ENCODE results near the gene SH3BGRL3. TPM values are rescaled to one million over a fixed set of nuclear protein-coding genes. Genes with fewer than 3 reads are reported as not detected.
A peak's percentile ranks its signal among the peaks of the same experiment; 100 is the strongest.

The SH3BGRL3 gene
- total RNA-seq, 4 donors from 2014 or later, result 10.3 to 16.9 (median 13.1) TPM

GRCh38 chr1:26282401-26282918 lies 2.6 kb downstream of the SH3BGRL3 start:
- no peak overlapping the region for H3K4me3 ChIP-seq
- peaks cover 0 to 16% of the 10 kb centered on the region in 2 donors for H3K36me3 ChIP-seq
- in situ Hi-C loops (cut with MboI; ENCODE audit: low sequenced_read_pairs in 4 of 4) (no loop called here), intact Hi-C loops (cut with DNase I; ENCODE audit: low total_unique reads) (no loop called here)
- no peak for TF ChIP-seq POLR2A (IDR thresholded peaks at IDR 0.05)
- TF ChIP-seq, protein P1, sequence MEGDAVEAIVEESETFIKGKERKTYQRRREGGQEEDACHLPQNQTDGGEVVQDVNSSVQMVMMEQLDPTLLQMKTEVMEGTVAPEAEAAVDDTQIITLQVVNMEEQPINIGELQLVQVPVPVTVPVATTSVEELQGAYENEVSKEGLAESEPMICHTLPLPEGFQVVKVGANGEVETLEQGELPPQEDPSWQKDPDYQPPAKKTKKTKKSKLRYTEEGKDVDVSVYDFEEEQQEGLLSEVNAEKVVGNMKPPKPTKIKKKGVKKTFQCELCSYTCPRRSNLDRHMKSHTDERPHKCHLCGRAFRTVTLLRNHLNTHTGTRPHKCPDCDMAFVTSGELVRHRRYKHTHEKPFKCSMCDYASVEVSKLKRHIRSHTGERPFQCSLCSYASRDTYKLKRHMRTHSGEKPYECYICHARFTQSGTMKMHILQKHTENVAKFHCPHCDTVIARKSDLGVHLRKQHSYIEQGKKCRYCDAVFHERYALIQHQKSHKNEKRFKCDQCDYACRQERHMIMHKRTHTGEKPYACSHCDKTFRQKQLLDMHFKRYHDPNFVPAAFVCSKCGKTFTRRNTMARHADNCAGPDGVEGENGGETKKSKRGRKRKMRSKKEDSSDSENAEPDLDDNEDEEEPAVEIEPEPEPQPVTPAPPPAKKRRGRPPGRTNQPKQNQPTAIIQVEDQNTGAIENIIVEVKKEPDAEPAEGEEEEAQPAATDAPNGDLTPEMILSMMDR (IDR thresholded peaks at IDR 0.05 in 4 of 5, conservative IDR thresholded peaks at IDR 0.05 in 1 of 5), result no peak
- peaks cover 51 to 66% of the 10 kb centered on the region in 2 donors for H3K4me1 ChIP-seq
- no peak for ATAC-seq
- no peak for DNase-seq
- no peaks in the 10 kb centered on the region for H3K9me3 ChIP-seq
- H3K27me3 ChIP-seq, result no peaks in the 10 kb centered on the region
- peak overlapping the region; percentile 89 to 98 (median 93) for H3K27ac ChIP-seq

DNA sequence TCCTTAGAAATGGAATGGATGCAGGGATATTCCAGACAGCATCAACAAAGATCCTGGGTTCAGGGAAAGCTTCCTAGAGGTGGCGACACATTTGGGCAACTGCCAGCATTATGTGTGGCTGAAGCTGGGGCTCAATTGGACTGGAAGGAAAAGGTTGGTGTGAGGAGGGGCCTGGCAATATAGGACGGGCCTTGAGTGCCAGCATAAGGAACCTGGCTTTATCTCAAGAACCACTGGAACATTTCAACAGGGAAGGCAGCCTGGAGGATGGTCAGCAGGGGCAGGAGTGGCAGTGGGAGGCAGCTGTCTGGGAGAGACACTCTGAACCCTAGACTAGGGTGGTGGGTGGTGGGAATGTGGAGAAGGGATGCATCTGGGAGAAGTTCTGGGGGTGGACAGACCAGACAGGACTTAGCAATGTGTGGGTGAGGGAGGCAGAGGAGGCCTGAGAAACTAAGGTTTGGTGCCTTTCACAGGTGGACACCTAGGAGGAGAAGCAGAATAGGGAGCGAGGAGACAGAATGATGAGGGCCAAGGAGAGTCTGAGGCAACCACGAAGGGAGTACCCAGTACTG lies 3.5 kb downstream of the SH3BGRL3 start:
- Histone ChIP-seq H3K4me3 (no peak overlapping the region), H3K9me3 (no peaks in the 10 kb centered on the region), H3K27ac (peak overlapping the region; percentile 89 to 98 (median 93)), H3K4me1 (peaks cover 48 to 66% of the 10 kb centered on the region in 2 donors), H3K27me3 (no peaks in the 10 kb centered on the region), H3K36me3 (peaks cover 0 to 8% of the 10 kb centered on the region in 2 donors)
- no peak for TF ChIP-seq POLR2A (IDR thresholded peaks at IDR 0.05)
- TF ChIP-seq, protein P1 (IDR thresholded peaks at IDR 0.05 in 4 of 5, conservative IDR thresholded peaks at IDR 0.05 in 1 of 5), result no peak
- ATAC-seq (no peak), DNase-seq (no peak)
- in situ Hi-C loops (cut with MboI; ENCODE audit: low sequenced_read_pairs in 4 of 4) (no loop called here), intact Hi-C loops (cut with DNase I; ENCODE audit: low total_unique reads) (no loop called here)

GRCh38 chr1:26283871-26284596 lies 4.1 kb downstream of the SH3BGRL3 start:
- Histone ChIP-seq H3K27ac (peak overlapping the region; percentile 89 to 98 (median 93)), H3K27me3 (no peaks in the 10 kb centered on the region), H3K36me3 (peaks cover 0 to 8% of the 10 kb centered on the region in 2 donors), H3K4me1 (peaks cover 43 to 64% of the 10 kb centered on the region in 2 donors), H3K4me3 (no peak overlapping the region), H3K9me3 (no peaks in the 10 kb centered on the region)
- DNase-seq (no peak), ATAC-seq (no peak)
- in situ Hi-C loops (cut with MboI; ENCODE audit: low sequenced_read_pairs in 4 of 4) (no loop called here), intact Hi-C loops (cut with DNase I; ENCODE audit: low total_unique reads) (no loop called here)
- TF ChIP-seq POLR2A (IDR thresholded peaks at IDR 0.05), result no peak
- TF ChIP-seq, protein P1 (IDR thresholded peaks at IDR 0.05 in 4 of 5, conservative IDR thresholded peaks at IDR 0.05 in 1 of 5), result no peak

DNA sequence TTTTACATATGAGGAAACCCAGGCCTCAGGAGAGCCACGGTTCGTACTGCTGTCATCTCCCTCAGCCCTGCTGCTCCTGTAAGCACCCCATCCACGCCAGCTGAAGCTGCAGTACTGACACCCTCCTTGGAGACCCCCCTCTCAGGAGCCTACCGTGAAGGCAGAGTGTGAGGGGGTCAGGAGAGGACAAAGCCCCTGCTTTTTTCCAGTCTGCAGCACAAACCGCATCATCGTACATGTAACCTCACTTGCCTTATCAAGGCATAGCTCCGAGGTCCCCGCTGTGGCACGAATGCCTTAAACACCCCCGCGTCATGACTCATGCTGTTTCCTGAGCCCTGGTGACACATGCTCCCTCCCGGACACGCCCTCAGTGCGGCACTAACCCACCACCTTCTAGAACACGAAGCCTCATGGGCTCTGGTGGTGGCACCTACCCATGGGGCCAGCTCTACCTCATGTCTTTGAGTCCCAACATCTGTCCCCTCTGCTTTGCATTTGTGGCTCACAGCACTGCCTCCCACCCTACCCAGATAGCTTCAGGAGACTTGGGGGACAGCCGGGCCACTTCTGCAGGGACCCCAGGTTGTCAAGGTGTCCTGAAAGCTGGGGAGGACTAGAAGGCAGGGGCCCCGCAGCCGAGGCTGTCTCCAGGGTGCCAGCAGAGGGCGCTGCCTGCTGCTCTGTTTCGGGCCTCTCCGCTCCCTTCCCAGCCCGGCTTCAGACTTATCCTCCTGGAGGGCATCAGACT lies 4.9 kb downstream of the SH3BGRL3 start:
- no peaks in the 10 kb centered on the region for H3K9me3 ChIP-seq
- intact Hi-C loops (cut with DNase I; ENCODE audit: low total_unique reads), result loop anchor here (1.0 kb wide), 1 partner anchor 37 kb away; no protein-coding TSS in a partner anchor
- no peaks in the 10 kb centered on the region for H3K27me3 ChIP-seq
- in situ Hi-C loops (cut with MboI; ENCODE audit: low sequenced_read_pairs in 4 of 4), result loop anchor here in 1 of 4 donors (5.0 kb wide), 1 partner anchor 38 kb away; no protein-coding TSS in a partner anchor
- peak; percentile 57 to 63 for ATAC-seq
- DNase-seq, result peak; percentile 85 to 91
- H3K4me1 ChIP-seq, result peaks cover 40 to 56% of the 10 kb centered on the region in 2 donors
- peak overlapping the region; percentile 89 to 98 (median 93) for H3K27ac ChIP-seq
- H3K36me3 ChIP-seq, result peaks cover 0 to 8% of the 10 kb centered on the region in 2 donors
- TF ChIP-seq, protein P1 (IDR thresholded peaks at IDR 0.05 in 4 of 5, conservative IDR thresholded peaks at IDR 0.05 in 1 of 5), result peak; percentile 53 to 82 (median 72)
- TF ChIP-seq POLR2A (IDR thresholded peaks at IDR 0.05), result peak in 1 of 2 donors; percentile 17
- H3K4me3 ChIP-seq, result no peak overlapping the region

Data from gastrocnemius medialis (tissue), 4 donors.